Stimulated activated CD4-positive, alpha-beta T cell treated with anti-CD3 and anti-CD28 coated beads, TNF-alpha, amount 100 ng/mL, for 48 hours (primary cell): ENCODE results near the gene NACC1.
"Not testable (repeated sequence)": the region's sequence is repeated elsewhere in the genome, so short reads cannot be mapped to it uniquely, and the experiment has no call there.

Source experiments
- DNase-seq, 3 donors: peaks; one replicate each; pipeline ENCODE4 v3.0.0-alpha.2; 2020; ENCODE audit warnings: low read depth in 3 of 3

Gene NACC1

DNA sequence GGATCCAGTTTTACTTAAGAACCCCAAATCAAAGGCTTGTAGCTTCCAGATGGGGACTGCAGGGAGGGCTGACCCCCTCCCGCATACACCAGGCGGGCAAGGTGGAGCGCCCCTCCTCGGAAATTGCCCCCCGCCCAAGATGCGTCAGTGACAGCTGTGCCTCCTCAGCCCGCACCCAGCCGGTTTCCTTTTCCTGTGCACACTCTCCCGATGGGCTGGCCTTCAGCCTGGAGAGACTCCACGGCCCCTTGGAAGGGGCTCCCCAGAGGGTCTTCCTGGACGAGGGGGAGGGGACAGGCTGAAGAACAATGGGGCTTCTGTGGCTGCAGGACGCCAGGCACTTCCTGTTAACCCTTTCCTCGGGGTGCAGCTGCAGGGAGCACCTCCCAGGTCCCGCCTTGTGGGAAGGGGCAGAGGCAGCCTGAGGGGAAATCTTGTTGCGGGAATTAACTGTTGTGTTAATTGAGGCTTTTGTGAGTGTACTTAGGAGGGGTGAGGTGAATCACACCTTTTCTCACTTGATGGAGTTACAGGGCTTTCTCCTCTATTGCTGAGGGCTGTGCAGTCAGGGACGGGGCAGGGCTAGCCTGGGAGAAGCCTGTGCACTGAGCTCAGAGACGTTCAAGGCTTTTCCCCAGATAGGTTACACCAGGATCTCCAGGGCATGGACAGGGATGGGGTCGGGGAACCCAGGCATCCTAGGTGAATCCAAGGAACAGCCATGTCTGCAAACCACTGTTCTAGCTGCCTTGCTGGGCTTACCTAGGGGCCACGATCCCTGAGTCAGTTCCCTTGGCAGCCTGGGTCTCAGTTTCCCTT is 46.5 kb downstream of the NACC1 start:
- DNase-seq = no peak

DNA sequence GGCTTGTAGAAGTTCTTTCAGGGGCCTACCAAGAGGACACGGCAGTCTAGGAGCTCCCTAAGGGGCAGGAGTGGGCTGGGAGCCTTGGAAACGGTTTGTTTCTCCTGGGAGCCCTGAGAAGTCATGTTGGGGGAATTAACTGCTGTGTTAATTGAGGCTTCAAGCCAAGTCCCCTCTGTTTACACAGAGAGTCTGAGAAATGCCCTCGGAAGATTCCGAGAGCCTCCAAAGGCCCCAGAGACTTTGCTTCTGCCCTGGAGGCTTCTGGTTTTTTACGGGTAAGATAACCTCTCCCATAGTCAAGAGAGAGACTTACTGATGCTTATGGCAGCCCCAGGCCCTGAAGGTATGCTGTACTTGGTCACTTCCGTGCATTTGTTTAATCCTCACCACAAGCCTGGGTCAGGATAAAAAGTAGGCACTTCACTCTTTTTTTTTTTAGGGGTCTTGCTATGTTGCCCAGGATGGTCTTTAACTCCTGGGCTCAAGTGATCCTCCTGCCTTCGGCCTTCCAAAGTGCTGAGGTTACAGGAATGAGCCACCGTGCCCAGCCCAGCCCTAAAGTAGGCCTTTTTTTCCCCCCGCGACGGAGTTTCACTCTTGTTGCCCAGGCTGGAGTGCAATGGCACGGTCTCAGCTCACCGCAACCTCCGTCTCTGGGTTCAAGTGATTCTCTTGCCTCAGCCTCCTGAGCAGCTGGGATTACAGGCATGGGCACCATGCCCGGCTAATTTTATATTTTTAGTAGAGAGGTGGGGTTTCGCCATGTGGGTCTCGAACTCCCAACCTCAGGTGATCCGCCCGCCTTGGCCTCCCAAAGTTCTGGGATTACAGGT is 47.3 kb downstream of the NACC1 start:
- DNase-seq = no peak

DNA sequence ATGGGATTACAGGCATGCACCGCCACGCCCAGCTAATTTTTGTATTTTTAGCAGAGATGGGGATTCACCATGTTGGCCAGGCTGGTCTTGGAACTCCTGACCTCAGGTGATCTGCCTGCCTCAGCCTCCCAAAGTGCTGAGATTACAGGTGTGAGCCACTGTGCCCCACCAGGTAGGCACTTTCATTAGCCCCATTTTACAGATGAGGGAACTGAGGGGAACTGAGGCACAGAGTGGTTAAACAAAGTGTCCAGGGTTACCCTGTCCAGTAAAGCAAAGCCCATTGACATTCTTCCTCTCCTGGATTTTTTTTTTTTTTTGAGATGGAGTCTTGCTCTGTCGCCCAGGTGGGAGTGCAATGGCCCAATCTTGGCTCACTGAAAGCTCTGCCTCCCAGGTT is 48.1 kb downstream of the NACC1 start:
- DNase-seq = not testable (repeated sequence)

DNA sequence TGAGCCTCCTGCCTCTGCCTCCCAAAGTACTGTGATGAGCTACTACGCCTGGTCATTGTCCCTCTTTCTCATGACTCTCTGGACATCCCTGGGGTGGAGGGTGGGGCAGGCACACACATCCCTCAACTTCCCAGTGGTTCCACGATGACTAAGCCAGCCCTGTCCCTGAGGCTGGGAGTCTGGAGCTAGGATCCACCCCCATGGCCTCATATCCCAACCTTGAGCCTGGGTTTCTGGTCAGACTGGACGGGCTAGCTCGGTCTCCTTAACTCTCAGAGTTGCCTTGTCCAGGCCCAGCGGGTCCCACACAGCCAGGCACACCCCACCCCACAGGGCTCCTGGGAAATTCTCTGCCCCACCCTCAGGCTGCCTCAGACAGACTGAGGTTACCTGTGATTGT is 51.7 kb downstream of the NACC1 start:
- no peak for DNase-seq

DNA sequence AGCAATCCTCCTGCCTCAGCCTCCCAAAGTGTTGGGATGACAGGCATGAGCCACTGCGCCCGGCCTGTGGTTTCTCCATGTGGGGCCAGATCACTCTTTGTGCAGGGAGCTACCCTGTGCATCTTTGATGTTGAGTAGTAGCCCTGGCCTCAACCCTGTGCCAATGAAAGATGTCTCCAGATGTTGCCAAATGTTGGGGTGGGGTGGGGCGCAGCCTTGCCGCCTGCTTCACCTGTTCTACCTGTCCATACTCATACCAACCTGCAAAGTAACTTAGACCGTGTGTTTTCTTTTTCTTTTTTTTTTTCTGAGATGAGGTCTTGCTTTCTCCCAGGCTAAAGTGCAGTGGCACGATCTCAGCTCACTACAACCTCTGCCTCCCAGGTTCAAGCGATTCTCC is 53.1 kb downstream of the NACC1 start:
- no peak for DNase-seq

DNA sequence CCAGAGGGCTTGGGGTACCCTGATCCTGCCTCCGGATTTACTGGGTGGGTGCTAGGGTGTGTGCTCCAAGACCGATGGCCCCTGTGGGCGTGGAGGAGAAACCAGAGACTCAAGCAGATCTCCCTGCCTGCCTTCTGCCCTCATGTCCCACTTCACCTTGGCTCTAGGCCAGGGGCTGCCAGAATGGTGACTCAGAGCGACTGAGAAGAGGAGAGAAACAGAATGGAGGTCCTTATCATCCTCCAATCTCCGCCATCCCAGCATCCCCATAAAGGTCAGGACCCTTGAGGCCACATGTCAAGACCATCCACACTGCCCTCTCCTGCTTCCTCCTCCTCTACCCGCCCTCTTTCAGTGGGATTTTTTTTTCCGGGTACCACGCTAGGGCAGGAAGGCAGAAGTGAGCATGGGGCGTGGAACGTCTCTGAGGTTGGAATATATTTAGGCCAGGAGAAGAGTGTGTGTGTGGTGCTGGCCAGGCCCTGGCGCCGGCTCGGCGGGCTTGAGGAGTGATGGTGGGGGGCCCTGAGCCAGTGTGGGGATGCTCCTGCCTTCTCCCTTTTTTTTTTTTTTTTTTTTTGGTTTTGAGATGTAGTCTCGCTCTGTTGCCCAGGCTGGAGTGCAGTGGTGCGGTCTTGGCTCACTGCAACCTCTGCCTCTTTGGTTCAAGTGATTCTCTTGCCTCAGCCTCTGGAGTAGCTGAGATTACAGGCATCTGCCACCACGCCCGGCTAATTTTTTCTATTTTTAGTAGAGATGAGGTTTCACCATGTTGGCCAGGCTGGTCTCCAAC is 54.5 kb downstream of the NACC1 start:
- DNase-seq = peak in 2 of 3 donors; percentile 76 to 77

DNA sequence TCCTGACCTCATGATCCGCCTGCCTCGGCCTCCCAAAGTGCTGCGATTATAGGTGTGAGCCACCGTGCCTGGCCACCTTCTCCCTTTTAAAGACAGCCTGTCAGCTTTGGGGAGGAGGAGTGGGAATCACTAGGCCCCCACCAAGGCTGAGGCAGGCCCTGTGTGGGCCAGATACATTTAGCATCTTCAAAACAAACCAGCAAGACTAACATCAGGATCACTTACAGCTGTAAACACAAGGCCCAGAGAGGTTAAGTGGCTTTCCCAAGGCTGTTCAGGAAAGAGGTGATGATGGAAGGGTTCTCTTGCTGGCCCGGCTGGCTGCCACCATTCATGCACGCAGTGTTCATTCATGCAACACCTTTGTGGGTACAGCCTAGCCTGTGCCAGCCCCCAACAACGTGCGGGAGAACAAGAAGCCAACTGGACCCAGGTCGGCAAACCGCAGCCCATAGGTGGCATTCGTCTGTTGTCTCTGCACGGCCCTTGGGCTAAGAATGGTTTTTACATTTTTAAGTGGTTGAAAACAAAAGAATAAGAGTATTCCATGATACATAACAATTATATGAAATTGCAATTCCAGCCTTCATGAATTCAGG is 55.2 kb downstream of the NACC1 start:
- no peak for DNase-seq

DNA sequence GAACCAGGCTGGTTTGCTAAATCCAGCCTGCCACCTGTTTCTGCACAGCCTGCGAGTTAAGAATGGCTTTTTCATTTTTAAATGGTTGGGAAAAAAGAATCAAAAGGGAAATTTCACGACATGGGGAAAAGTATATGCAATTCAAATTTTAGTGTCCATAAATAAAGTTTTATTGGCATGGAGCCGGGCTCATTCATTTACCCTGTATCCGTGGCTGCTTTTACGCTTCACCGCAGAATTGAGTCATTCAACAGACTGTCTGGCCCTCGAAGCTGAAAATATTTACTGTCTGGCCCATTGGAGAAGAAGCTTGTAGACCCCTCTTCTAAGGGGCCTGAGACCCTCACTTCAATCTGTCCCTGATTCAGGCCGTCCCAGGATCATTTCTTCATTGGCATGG is 58.3 kb downstream of the NACC1 start:
- no peak for DNase-seq

DNA sequence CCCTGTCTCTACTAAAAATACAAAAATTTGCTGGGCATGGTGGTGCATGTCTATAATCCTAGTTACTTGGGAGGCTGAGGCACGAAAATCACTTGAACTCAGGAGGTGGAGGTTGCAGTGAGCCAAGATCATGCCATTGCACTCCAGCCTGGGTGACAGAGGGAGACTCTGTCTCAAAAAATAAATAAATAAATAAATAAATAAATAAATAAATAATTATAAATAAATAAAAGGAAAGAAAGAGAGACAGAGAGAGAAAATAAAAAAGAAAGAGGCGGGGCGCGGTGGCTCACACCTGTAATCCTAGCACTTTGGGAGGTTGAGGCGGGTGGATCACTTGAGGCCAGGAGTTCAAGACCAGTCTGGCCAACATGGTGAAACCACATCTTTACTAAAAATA is 59.5 kb downstream of the NACC1 start:
- DNase-seq = not testable (repeated sequence)

DNA sequence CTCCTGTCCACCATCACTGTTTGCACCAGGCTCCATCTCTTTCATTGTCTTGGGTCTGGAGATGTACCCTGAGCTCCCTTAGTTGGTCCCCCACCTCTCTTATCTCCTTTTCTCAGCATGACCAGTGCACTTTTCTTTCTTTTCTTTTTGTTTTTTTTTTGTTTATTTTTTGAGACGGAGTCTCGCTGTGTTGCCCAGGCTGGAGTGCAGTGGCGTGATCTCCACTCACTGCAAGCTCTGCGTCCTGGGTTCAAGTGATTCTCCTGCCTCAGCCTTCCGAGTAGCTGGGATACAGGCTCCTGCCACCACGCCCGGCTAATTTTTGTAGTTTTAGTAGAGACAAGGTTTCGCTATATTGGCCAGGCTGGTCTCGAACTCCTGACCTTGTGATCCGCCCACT is 60.2 kb downstream of the NACC1 start:
- not testable (repeated sequence) for DNase-seq

DNA sequence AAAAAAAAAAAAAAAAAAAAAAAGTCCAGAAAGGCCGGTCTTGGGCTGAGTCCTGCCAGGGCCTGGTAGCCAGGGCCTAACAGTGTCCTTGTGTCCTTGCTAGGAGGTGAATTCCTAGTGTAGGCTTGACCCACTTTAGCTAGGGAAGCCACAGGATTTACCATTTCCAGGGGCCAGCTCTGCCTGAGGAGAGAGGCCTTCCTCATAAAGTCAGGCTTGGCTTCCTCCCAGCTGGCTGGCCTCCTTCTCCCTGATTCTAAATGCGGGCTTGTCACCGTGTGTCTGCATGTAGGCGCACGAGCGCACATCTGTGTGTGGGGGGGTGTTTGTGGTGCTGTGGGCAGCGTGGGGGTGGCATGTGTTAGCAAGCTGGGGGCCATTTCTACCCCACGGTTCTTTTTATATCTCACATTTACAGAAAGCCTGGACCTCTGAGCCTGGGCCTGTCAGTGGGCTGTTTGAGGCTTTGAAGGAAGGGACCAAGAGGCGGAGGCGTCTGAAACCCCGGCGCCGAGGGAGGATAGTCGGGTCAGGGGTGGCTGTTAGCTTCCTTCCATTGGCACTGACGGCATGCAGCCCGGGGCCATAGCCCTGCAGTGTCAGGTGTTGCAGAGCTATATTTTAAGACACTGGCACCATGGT is 63.8 kb downstream of the NACC1 start:
- DNase-seq = no peak

DNA sequence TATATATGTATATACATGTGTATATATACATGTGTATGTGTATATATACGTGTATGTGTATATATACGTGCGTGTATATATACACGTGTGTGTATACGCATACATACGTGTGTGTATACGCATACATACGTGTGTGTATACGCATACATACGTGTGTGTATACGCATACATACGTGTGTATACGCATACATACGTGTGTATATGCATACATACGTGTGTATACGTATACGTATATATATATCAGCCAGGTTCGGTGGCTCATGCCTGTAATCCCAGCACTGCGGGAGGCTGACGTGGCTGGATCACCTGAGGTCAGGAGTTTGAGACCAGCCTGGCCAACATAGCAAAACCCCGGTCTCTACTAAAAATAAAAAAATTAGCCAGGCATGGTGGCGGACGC is 66.9 kb downstream of the NACC1 start:
- not testable (repeated sequence) for DNase-seq

DNA sequence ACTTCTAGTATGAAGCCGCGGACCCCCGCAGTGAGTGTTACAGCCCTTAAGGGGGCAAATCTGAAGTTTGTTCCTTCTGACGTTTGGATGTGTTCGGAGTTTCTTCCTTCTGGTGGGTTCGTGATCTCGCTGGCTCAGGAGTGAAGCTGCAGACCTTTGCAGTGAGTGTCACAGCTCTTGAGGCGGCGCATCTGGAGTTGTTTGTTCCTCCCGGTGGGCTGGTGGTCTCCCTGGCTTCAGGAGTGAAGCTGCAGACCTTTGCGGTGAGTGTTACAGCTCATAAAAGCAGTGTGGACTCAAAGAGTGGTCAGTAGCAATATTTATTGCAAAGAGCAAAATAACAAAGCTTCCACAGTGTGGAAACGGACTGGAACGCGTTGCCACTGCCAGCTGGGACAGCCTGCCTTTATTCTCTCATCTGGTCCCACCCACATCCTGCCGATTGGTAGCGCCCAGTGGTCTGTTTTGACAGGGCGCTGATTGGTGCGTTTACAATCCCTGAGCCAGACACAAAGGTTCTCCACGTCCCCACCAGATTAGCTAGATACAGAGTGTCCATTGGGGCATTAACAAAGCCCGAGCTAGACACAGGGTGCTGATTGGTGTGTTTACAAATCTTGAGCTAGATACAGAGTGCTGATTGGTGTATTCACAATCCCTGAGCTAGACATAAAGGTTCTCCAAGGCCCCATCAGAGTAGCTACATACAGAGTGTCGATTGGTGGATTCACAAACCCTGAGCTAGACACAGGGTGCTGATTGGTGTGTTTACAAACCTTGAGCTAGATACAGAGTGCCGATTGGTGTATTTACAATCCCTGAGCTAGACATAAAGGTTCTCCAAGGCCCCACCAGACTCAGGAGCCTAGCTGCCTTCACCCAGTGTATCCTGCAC is 67.9 kb downstream of the NACC1 start:
- not testable (repeated sequence) for DNase-seq

DNA sequence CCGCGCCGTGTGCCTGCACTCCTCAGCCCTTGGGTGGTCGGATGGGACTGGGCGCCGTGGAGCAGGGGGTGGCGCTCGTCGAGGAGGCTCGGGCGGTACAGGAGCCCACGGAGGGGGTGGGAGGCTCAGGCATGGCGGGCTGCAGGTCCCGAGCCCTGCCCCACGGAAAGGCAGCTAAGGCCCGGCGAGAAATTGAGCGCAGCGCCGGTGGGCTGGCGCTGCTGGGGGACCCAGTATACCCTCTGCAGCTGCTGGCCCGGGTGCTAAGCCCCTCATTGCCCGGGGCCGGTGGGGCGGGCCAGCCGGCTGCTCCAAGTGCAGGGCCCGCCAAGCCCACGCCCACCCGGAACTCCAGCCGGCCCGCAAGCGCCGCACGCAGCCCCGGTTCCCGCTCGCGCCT is 68.6 kb downstream of the NACC1 start:
- not testable (repeated sequence) for DNase-seq

DNA sequence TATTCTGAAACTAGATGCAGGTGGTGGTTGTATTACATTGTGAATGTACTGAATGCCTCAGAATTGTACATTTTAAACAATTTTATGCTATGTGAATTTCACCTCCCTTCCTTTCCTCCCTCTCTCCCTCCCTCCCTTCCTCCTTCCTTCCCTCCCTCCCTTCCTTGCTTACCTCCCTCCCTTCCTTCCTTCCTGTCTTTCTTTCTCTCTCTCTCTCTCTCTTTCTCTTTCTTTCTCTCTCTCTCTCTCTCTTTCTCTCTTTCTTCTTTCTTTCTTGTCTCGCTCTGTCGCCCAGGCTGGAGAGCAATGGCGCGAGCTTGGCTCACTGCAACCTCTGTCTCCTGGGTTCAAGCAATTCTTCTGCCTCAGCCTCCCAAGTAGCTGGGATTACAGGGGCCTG is 69.4 kb downstream of the NACC1 start:
- DNase-seq = no peak

DNA sequence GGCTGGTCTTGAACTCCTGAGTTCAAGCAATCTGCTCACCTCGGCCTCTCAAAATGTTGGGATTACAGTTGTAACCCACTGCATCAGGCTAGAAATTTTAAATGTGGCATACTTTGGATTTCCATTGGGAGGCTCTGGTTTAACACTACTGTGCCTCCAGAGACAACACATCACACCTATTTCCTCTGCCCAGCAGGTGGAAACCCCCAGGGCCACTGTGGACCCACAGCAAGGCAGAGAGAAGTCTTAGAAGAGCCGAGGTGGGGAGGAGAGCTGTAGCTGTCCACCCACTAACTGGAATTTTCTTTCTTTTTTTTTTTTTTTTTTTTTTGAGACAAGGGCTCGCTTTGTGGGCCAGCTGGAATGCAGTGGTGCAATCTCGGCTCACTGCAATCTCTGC is 71.5 kb downstream of the NACC1 start:
- DNase-seq = no peak
